Stromal cell of bone marrow (primary cell): Measurements from ENCODE around the gene SNCG.
"Not testable (repeated sequence)": the region's sequence is repeated elsewhere in the genome, so short reads cannot be mapped to it uniquely, and the experiment has no call there.

ENCODE experiments used
- DNase-seq: peaks from one replicate; pipeline ENCODE4 v3.0.0-alpha.2; 2012; ENCODE audit warnings: low read depth

The SNCG gene

GRCh38 chr10:86945361-86946212 is 12.8 kb upstream of the SNCG start:
- no peak for DNase-seq

GRCh38 chr10:86946213-86947155 is 11.9 kb upstream of the SNCG start:
- no peak for DNase-seq

GRCh38 chr10:86947806-86948205 is 10.6 kb upstream of the SNCG start:
- not testable (repeated sequence) for DNase-seq

GRCh38 chr10:86950349-86950748 is 8.1 kb upstream of the SNCG start:
- no peak for DNase-seq

GRCh38 chr10:86951184-86951761 is 7.1 kb upstream of the SNCG start:
- no peak for DNase-seq

GRCh38 chr10:86952106-86952505 is 6.3 kb upstream of the SNCG start:
- no peak for DNase-seq

- DNase-seq = not testable (repeated sequence)
Measured at GRCh38 chr10:86952697-86953096, 5.7 kb upstream of the SNCG start.

GRCh38 chr10:86953747-86954680 is 4.4 kb upstream of the SNCG start:
- DNase-seq = no peak

- no peak for DNase-seq
Measured at GRCh38 chr10:86954681-86955500, 3.5 kb upstream of the SNCG start.

- no peak for DNase-seq
Measured at GRCh38 chr10:86955501-86956194, 2.8 kb upstream of the SNCG start.

GRCh38 chr10:86956195-86956847 is 2.1 kb upstream of the SNCG start:
- DNase-seq = no peak

GRCh38 chr10:86956848-86957448 is 1.5 kb upstream of the SNCG start:
- DNase-seq = no peak

- DNase-seq = no peak
Measured at GRCh38 chr10:86957471-86958115, 806 bp upstream of the SNCG start, which contains the start of gene MMRN2. Gene MMRN2 (minus strand): TSS chr10:86957615. CDS start chr10:86957541, 74 bp downstream.

- no peak for DNase-seq
Measured at GRCh38 chr10:86958901-86959736, 720 bp downstream of the SNCG start.

- no peak for DNase-seq
Measured at GRCh38 chr10:86959737-86960002, 1.3 kb downstream of the SNCG start.

GRCh38 chr10:86960003-86960862 is 1.8 kb downstream of the SNCG start:
- no peak for DNase-seq
